GM12875 (cell line): ENCODE measurements around the gene FOXO3.

Experiments used
- H3K4me3 ChIP-seq: one replicate; pipeline ENCODE4 v1.5.1; 2011; ENCODE audit warnings: low read depth, low read length, control low read depth
- TF ChIP-seq, protein P1 (sequence below): IDR thresholded peaks from 2 replicates; pipeline ENCODE4 v1.5.1; 2011; ENCODE audit warnings: low read depth, mild to moderate bottlenecking, control low read depth, inconsistent platforms, low read length, moderate library complexity, borderline replicate concordance; ENCODE audit not compliant: insufficient read depth

The FOXO3 gene

GRCh38 chr6:108592371-108593337, 31.9 kb downstream of the FOXO3 start:
- TF ChIP-seq, protein P1, sequence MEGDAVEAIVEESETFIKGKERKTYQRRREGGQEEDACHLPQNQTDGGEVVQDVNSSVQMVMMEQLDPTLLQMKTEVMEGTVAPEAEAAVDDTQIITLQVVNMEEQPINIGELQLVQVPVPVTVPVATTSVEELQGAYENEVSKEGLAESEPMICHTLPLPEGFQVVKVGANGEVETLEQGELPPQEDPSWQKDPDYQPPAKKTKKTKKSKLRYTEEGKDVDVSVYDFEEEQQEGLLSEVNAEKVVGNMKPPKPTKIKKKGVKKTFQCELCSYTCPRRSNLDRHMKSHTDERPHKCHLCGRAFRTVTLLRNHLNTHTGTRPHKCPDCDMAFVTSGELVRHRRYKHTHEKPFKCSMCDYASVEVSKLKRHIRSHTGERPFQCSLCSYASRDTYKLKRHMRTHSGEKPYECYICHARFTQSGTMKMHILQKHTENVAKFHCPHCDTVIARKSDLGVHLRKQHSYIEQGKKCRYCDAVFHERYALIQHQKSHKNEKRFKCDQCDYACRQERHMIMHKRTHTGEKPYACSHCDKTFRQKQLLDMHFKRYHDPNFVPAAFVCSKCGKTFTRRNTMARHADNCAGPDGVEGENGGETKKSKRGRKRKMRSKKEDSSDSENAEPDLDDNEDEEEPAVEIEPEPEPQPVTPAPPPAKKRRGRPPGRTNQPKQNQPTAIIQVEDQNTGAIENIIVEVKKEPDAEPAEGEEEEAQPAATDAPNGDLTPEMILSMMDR, result no peak
- H3K4me3 ChIP-seq, result no peak overlapping the region

GRCh38 chr6:108594151-108594550, 33.4 kb downstream of the FOXO3 start:
- TF ChIP-seq, protein P1, result no peak
- H3K4me3 ChIP-seq, result no peak overlapping the region

GRCh38 chr6:108594640-108595039, 33.9 kb downstream of the FOXO3 start:
- TF ChIP-seq, protein P1, result no peak
- H3K4me3 ChIP-seq, result no peak overlapping the region

DNA sequence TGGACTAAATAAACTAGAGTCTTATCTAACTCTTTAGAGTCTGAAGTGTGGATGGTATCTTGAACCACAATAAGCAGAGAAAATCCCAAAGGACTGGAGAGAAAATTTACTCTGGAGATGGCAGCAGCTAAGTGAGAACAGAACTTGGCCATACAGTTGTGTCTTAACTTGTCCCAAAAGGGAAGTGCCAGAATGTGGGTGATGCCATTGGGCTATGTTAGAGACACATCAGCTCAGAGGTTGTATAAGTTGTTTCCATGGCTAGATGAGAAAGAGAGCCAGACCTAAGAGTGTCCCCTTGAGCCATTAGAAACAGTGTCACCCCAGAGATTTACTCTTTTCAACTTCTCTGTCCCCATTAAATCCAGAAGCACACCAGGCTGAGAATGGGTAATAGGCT, 36.2 kb downstream of the FOXO3 start:
- TF ChIP-seq, protein P1, result no peak
- H3K4me3 ChIP-seq, result no peak overlapping the region

GRCh38 chr6:108597572-108598304, 37.0 kb downstream of the FOXO3 start:
- TF ChIP-seq, protein P1, result no peak
- no peak overlapping the region for H3K4me3 ChIP-seq

DNA sequence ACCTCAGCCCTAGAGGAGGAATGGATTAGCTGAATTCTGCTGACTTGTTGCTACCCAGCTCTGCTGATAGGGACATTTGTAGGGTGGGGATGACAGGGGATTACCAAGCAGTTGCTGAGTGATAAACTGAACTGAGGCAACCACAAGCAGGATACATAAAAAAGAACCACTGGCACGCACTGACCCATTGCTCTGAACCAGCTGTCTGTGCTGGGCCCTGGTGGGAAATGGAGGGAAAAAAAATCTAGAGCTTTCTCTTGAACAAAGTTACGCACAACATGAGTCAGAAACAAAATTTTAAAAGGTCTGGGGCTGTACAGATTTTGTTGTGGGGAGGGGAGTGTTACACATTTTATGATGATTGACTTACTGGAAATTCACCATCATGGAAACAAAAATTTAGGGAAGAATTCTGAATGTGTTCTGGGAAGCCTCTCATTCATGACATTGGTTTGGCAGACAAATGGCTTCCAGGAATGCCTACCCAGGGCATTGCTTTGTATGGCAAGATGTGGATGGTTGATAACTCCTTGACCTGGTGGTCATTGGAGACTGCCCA, 37.7 kb downstream of the FOXO3 start:
- TF ChIP-seq, protein P1, result no peak
- H3K4me3 ChIP-seq, result no peak overlapping the region

DNA sequence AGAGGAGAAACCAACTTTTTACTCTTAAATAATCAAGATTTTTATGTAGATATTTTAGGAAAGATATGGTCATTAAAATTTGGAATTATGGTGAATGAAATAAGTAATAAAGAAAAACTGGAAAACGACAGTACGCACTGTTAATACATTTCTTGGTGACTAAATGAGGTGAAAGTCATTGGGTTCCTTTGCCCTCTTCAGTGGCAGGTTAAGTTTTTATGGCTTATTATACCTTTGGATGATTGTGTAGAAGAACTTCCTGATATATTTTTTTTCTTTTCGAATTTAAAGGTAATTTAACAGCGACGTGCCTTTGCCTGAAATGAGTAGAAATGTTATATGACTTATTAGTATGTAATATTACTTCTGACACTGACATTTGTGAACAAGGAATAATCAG, 43.4 kb downstream of the FOXO3 start:
- TF ChIP-seq, protein P1, result no peak
- H3K4me3 ChIP-seq, result no peak overlapping the region
